ENCODE results near the gene STIMATE. TPM values are rescaled to one million over a fixed set of nuclear protein-coding genes. Genes with fewer than 3 reads are reported as not detected.

STIMATE gene
- total and polyA plus RNA-seq, 2 of the 4 experiments (the other 2 are of a cell fraction), result 10.6 to 17.8 TPM

- Histone ChIP-seq H3K4me1 (ENCODE audit: control insufficient read depth, insufficient read depth, low read length) (peaks cover 11% of the 10 kb centered on the region), H3K23ac (ENCODE audit: low read depth, low read length) (no peak overlapping the region), H3K36me3 (ENCODE audit: control insufficient read depth, insufficient read depth, low read length) (peaks cover 3% of the 10 kb centered on the region; the same call in 1 of the 2 replicates), H2BK120ac (ENCODE audit: low read depth, low read length) (no peak overlapping the region), H3K79me1 (ENCODE audit: low read depth in 1 of 2, low read length in 2 of 2) (peaks cover 12 to 60% of the 10 kb centered on the region in 2 experiments), H3K9me3 (ENCODE audit: control insufficient read depth, insufficient read depth, low read length) (no peaks in the 10 kb centered on the region), H2BK20ac (ENCODE audit: low read depth, low read length) (no peak overlapping the region), H3K9ac (ENCODE audit: low read depth, low read length) (no peak overlapping the region), H3K4ac (ENCODE audit: low read depth, low read length) (no peak overlapping the region), H3K27ac (ENCODE audit: insufficient read depth, low read length) (no peak overlapping the region), H2AFZ (replicated peaks; ENCODE audit: low read length, poor library complexity) (no peak overlapping the region), H3K56ac (ENCODE audit: extremely low read depth, insufficient read depth, low read length) (no peak overlapping the region), H2AK5ac (ENCODE audit: low read depth, low read length) (no peak overlapping the region), H3K14ac (replicated peaks; ENCODE audit: low read depth, low read length) (no peak overlapping the region), H2BK15ac (ENCODE audit: low read depth, low read length) (no peak overlapping the region), H4K20me1 (ENCODE audit: insufficient read depth, low read length) (no peaks in the 10 kb centered on the region), H4K91ac (ENCODE audit: insufficient read depth, low read depth, low read length) (no peak overlapping the region), H2BK5ac (ENCODE audit: low read depth, low read length, poor library complexity, severe bottlenecking) (no peak overlapping the region), H3K27me3 (ENCODE audit: control insufficient read depth, insufficient read depth, low read length) (no peaks in the 10 kb centered on the region), H3K18ac (ENCODE audit: low read depth, low read length) (no peak overlapping the region), H3K4me3 (ENCODE audit: insufficient read depth, low read depth, low read length) (no peak overlapping the region), H3K4me2 (ENCODE audit: low read depth, low read length) (no peak overlapping the region), H4K5ac (ENCODE audit: low read depth, low read length) (no peak overlapping the region), H3K9me1 (ENCODE audit: insufficient read depth, low read length) (peaks cover 10% of the 10 kb centered on the region; the same call in 1 of the 2 replicates), H2AK9ac (replicated peaks; ENCODE audit: low read depth, low read length, poor library complexity) (no peak overlapping the region), H4K8ac (ENCODE audit: low read depth in 2 of 2, low read length in 2 of 2) (no peak overlapping the region)
- POLR2A ChIA-PET (ENCODE audit: unreplicated experiment), result no interaction called here
- CTCF ChIA-PET, result no interaction called here
- no CpG with 5 or more reads among the region's 3 CpGs for WGBS, 2 experiments (ENCODE audit: extremely low coverage in 2 of 2, insufficient read length in 1 of 2)
- DNase-seq (no peak), ATAC-seq (ENCODE audit: low read depth) (no peak)
- TF ChIP-seq ELK1 (IDR thresholded peaks at IDR 0.05; ENCODE audit: borderline replicate concordance, low read depth, low read length) (no peak), RCOR1 (IDR thresholded peaks at IDR 0.05; ENCODE audit: insufficient replicate concordance, low read length) (no peak), MAZ (IDR thresholded peaks at IDR 0.05; ENCODE audit: borderline replicate concordance, low read depth, low read length) (no peak), RAD21 (IDR thresholded peaks at IDR 0.05; ENCODE audit: low read length) (no peak), NFE2L2 (IDR thresholded peaks at IDR 0.05; ENCODE audit: low read depth, low read length) (no peak), RFX5 (IDR thresholded peaks at IDR 0.05; ENCODE audit: low read depth, low read length) (no peak), MXI1 (IDR thresholded peaks at IDR 0.05; ENCODE audit: borderline replicate concordance, low read depth, low read length) (no peak), FOS (IDR thresholded peaks at IDR 0.05; ENCODE audit: low read depth, low read length) (no peak), MAFK (IDR thresholded peaks at IDR 0.05; ENCODE audit: low read depth, low read length) (no peak), POLR2A (IDR thresholded peaks at IDR 0.05; ENCODE audit: low read depth, low read length) (no peak), BHLHE40 (IDR thresholded peaks at IDR 0.05; ENCODE audit: low read depth, low read length) (no peak), CTCF (conservative IDR thresholded peaks at IDR 0.05; ENCODE audit: low read depth, low read length) (no peak), SMC3 (IDR thresholded peaks at IDR 0.05; ENCODE audit: low read depth, low read length) (no peak), CEBPB (IDR thresholded peaks at IDR 0.05; ENCODE audit: low read depth, low read length) (no peak), CHD1 (IDR thresholded peaks at IDR 0.05; ENCODE audit: low read depth, low read length) (no peak)
- TF ChIP-seq, protein P1, sequence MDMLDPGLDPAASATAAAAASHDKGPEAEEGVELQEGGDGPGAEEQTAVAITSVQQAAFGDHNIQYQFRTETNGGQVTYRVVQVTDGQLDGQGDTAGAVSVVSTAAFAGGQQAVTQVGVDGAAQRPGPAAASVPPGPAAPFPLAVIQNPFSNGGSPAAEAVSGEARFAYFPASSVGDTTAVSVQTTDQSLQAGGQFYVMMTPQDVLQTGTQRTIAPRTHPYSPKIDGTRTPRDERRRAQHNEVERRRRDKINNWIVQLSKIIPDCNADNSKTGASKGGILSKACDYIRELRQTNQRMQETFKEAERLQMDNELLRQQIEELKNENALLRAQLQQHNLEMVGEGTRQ (IDR thresholded peaks at IDR 0.05; ENCODE audit: low read depth, low read length), result no peak
- BruUV-seq (replicated peaks), result no TSS peak
- in situ Hi-C loops (cut with MboI; ENCODE audit: low sequenced_read_pairs) (no loop called here), intact Hi-C loops (cut with micrococcal nuclease) (no loop called here), dilution Hi-C loops (cut with HindIII; ENCODE audit: low sequenced_read_pairs, unreplicated experiment) (no loop called here)
Measured at GRCh38 chr3:52877085-52877484, 20.3 kb downstream of the STIMATE start.

Measured in IMR-90 (cell line).